K562 (cell line): ENCODE measurements around the gene TRIM25. TPM values are rescaled to one million over a fixed set of nuclear protein-coding genes. Genes with fewer than 3 reads are reported as not detected.

Source experiments
- BDP1 ChIP-seq: IDR thresholded peaks from 3 replicates; pipeline ENCODE4 v1.6.1; 2011; ENCODE audit not compliant: insufficient read length, insufficient read depth
- CBX3 ChIP-seq, 2 experiments: IDR thresholded peaks; 1 replicate in 1 of 2; 2 replicates in 1 of 2; pipeline ENCODE4 v1.6.1; 2012; ENCODE audit warnings: inconsistent platforms in 2 of 2, low read length in 2 of 2, borderline replicate concordance in 1 of 2, control low read depth in 1 of 2
- HDAC3 ChIP-seq: fragments of 450-650 bp; IDR thresholded peaks from 2 replicates; pipeline ENCODE4 v1.6.1; 2018; ENCODE audit warnings: borderline replicate concordance, mild to moderate bottlenecking, moderate library complexity; ENCODE audit not compliant: partially characterized antibody
- KLF6 ChIP-seq: fragments of 250-450 bp; sonication (Bioruptor Pico); IDR thresholded peaks from 2 replicates; pipeline ENCODE4 v1.4.0; 2020; ENCODE audit warnings: mild to moderate bottlenecking, moderate library complexity, borderline replicate concordance
- MCM2 ChIP-seq: fragments of 450-650 bp; IDR thresholded peaks from 2 replicates; pipeline ENCODE4 v1.6.1; 2017; ENCODE audit warnings: low read depth, mild to moderate bottlenecking
- NELFE ChIP-seq: IDR thresholded peaks from 2 replicates; pipeline ENCODE4 v1.6.1; 2011; ENCODE audit warnings: mild to moderate bottlenecking; ENCODE audit not compliant: insufficient read depth, insufficient read length
- NFIX ChIP-seq: fragments of 250-450 bp; sonication (Bioruptor Pico); IDR thresholded peaks from 2 replicates; pipeline ENCODE4 v1.4.0; 2020; ENCODE audit warnings: low read depth, mild to moderate bottlenecking, moderate library complexity
- PCBP1 ChIP-seq: fragments of 200-400 bp; formaldehyde crosslinking; IDR thresholded peaks from 2 replicates; pipeline ENCODE4 v1.6.1; 2018; ENCODE audit warnings: mild to moderate bottlenecking, low read depth, low read length; ENCODE audit not compliant: poor library complexity, severe bottlenecking
- SLC30A9 ChIP-seq: fragments of 250-450 bp; sonication (Bioruptor Pico); IDR thresholded peaks from 2 replicates; pipeline ENCODE4 v1.8.0; 2022; ENCODE audit warnings: mild to moderate bottlenecking, moderate library complexity
- TCF3 ChIP-seq: sonication (generic); formaldehyde crosslinking; IDR thresholded peaks from 2 replicates; pipeline ENCODE4 v1.4.0; 2020; ENCODE audit warnings: mild to moderate bottlenecking, missing genetic modification reagents
- ZNF146 ChIP-seq: IDR thresholded peaks from one replicate; pipeline ENCODE4 v1.6.1; 2018; ENCODE audit warnings: missing compliant biosample characterization; ENCODE audit not compliant: unreplicated experiment
- ZNF589 ChIP-seq: fragments of 200-800 bp; sonication (Bioruptor generic); IDR thresholded peaks from 2 replicates; pipeline ENCODE4 v1.6.1; 2016; ENCODE audit warnings: low read depth, missing genetic modification characterization, missing compliant biosample characterization
- polyA plus RNA-seq, 8 experiments: library from polyadenylated mRNA; depleted of rRNA in 4 of 8; stranded (reverse) in 5 of 8; unstranded in 3 of 8; fragments of >200 nt; fragmentation: Nextera tagmentation in 2 of 8; fragmentation: Illumina TruSeq in 1 of 8; extraction: Ambion mirVana in 2 of 8; extraction: Trizol in 1 of 8; gene quantifications; 2 replicates each; pipeline versions ENCODE4 v1.2.1 to v1.2.3, GENCODE V29; 2011 to 2014; ENCODE audit warnings: inconsistent platforms in 1 of 8, missing spikeins in 1 of 8
- total RNA-seq, 7 experiments: library from RNA; depleted of rRNA in 6 of 7; stranded (reverse); fragments of >200 nt in 6 of 7; fragmentation: Illumina TruSeq in 2 of 7; extraction: Trizol in 2 of 7; gene quantifications; 2 replicates each; pipeline versions ENCODE4 v1.2.1 to v1.2.3, GENCODE V29; 2011 to 2021; ENCODE audit warnings: low replicate concordance in 1 of 7
- TF ChIP-seq, protein P1 (sequence below): sonication (generic); formaldehyde crosslinking; IDR thresholded peaks from 2 replicates; pipeline ENCODE4 v1.8.1; 2023; ENCODE audit warnings: mild to moderate bottlenecking, missing genetic modification reagents
- TF ChIP-seq, protein P2 (sequence below): sonication (generic); formaldehyde crosslinking; IDR thresholded peaks from 2 replicates; pipeline ENCODE4 v1.8.0; 2022; ENCODE audit warnings: mild to moderate bottlenecking, missing genetic modification reagents
- TF ChIP-seq, protein P3 (sequence below): conservative IDR thresholded peaks from 2 replicates; pipeline ENCODE4 v1.6.1; 2011; ENCODE audit warnings: low read depth, mild to moderate bottlenecking, low read length; ENCODE audit not compliant: control insufficient read depth
- TF ChIP-seq, protein P4 (sequence below): fragments of 250-450 bp; sonication (Bioruptor Pico); IDR thresholded peaks from 2 replicates; pipeline ENCODE4 v1.5.1; 2021; ENCODE audit warnings: mild to moderate bottlenecking
- TF ChIP-seq, protein P5 (sequence below): sonication (generic); formaldehyde crosslinking; IDR thresholded peaks from 2 replicates; pipeline ENCODE4 v1.8.1; 2023; ENCODE audit warnings: mild to moderate bottlenecking, missing genetic modification reagents, moderate library complexity
- TF ChIP-seq, protein P6 (sequence below): IDR thresholded peaks from 2 replicates; pipeline ENCODE4 v1.6.1; 2014; ENCODE audit warnings: antibody characterized with exemption

Gene TRIM25
- total and polyA plus RNA-seq, 9 of the 15 experiments (the other 6 are each of a cell fraction or from before 2014, with no cell fraction given), result 5.9 to 49.5 (median 24.5) TPM

DNA sequence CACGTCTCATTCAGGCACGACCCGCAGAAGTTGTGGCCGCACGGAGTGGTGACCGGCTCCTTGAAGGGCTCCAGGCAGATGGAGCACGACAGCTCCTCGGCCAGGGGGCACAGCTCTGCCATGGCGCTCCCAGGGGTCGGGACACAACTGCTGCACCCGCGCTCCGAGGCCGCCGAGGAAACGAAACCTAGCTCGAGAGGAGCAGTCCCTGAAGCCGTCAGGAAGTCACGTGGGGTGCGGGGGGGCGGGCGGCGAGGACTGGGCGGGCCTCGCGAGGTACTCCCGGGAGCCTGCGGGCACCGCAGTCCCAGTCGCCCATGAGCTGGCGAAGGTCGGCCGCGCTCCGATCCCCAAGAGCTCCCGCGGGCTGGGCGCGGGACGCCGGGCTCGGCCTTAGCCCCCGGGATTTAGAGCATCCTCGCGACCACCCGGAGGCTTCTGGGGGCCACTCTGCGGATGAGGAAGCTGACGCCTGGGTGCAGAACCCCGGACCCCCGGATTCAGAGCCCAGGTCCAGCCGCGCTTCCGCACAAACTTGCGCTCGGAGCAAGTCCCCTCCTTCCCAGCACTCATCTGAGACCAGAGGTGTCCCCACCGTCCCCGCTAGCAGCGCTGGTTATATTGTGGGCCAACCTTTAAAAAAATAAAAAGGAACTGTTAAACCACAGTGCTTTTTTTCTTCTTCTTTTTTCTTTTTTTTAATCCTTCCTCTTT, at the start of gene TRIM25 (continued):
- TF ChIP-seq ZNF146 (CRISPR knock-in tag) (peak; percentile 10), SLC30A9 (no peak), KLF6 (no peak), PCBP1 (peak; percentile 93), BDP1 (no peak), NFIX (no peak), MCM2 (no peak), NELFE (peak; percentile 79), ZNF589 (0 out of 2 replicates have a peak, but pooled peaks have one; percentile 75), HDAC3 (no peak), CBX3 (IDR thresholded peaks at IDR 0.05; ENCODE audit: borderline replicate concordance in 1 of 2, low read length in 2 of 2) (no peak), TCF3 (peak; percentile 20; the same call in 1 of the 2 replicates)
- TF ChIP-seq, protein P1, sequence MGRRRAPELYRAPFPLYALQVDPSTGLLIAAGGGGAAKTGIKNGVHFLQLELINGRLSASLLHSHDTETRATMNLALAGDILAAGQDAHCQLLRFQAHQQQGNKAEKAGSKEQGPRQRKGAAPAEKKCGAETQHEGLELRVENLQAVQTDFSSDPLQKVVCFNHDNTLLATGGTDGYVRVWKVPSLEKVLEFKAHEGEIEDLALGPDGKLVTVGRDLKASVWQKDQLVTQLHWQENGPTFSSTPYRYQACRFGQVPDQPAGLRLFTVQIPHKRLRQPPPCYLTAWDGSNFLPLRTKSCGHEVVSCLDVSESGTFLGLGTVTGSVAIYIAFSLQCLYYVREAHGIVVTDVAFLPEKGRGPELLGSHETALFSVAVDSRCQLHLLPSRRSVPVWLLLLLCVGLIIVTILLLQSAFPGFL, result no peak
- TF ChIP-seq, protein P2, sequence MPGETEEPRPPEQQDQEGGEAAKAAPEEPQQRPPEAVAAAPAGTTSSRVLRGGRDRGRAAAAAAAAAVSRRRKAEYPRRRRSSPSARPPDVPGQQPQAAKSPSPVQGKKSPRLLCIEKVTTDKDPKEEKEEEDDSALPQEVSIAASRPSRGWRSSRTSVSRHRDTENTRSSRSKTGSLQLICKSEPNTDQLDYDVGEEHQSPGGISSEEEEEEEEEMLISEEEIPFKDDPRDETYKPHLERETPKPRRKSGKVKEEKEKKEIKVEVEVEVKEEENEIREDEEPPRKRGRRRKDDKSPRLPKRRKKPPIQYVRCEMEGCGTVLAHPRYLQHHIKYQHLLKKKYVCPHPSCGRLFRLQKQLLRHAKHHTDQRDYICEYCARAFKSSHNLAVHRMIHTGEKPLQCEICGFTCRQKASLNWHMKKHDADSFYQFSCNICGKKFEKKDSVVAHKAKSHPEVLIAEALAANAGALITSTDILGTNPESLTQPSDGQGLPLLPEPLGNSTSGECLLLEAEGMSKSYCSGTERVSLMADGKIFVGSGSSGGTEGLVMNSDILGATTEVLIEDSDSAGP (CRISPR knock-in tag), result no peak
- TF ChIP-seq, protein P3, sequence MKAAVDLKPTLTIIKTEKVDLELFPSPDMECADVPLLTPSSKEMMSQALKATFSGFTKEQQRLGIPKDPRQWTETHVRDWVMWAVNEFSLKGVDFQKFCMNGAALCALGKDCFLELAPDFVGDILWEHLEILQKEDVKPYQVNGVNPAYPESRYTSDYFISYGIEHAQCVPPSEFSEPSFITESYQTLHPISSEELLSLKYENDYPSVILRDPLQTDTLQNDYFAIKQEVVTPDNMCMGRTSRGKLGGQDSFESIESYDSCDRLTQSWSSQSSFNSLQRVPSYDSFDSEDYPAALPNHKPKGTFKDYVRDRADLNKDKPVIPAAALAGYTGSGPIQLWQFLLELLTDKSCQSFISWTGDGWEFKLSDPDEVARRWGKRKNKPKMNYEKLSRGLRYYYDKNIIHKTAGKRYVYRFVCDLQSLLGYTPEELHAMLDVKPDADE, result peak; percentile 80; the same call in 1 of the 2 replicates
- TF ChIP-seq, protein P4, sequence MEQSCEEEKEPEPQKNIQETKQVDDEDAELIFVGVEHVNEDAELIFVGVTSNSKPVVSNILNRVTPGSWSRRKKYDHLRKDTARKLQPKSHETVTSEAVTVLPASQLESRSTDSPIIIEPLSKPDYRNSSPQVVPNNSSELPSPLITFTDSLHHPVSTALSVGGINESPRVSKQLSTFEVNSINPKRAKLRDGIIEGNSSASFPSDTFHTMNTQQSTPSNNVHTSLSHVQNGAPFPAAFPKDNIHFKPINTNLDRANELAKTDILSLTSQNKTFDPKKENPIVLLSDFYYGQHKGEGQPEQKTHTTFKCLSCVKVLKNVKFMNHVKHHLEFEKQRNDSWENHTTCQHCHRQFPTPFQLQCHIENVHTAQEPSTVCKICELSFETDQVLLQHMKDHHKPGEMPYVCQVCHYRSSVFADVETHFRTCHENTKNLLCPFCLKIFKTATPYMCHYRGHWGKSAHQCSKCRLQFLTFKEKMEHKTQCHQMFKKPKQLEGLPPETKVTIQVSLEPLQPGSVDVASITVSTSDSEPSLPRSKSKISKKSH (CRISPR knock-in tag), result no peak
- TF ChIP-seq, protein P5, sequence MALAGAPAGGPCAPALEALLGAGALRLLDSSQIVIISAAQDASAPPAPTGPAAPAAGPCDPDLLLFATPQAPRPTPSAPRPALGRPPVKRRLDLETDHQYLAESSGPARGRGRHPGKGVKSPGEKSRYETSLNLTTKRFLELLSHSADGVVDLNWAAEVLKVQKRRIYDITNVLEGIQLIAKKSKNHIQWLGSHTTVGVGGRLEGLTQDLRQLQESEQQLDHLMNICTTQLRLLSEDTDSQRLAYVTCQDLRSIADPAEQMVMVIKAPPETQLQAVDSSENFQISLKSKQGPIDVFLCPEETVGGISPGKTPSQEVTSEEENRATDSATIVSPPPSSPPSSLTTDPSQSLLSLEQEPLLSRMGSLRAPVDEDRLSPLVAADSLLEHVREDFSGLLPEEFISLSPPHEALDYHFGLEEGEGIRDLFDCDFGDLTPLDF, result no peak
- TF ChIP-seq, protein P6, sequence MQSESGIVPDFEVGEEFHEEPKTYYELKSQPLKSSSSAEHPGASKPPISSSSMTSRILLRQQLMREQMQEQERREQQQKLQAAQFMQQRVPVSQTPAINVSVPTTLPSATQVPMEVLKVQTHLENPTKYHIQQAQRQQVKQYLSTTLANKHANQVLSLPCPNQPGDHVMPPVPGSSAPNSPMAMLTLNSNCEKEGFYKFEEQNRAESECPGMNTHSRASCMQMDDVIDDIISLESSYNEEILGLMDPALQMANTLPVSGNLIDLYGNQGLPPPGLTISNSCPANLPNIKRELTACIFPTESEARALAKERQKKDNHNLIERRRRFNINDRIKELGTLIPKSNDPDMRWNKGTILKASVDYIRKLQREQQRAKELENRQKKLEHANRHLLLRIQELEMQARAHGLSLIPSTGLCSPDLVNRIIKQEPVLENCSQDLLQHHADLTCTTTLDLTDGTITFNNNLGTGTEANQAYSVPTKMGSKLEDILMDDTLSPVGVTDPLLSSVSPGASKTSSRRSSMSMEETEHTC, result peak; percentile 92
